ENCODE results near the gene KRT28.
"Not testable (repeated sequence)": the region's sequence is repeated elsewhere in the genome, so short reads cannot be mapped to it uniquely, and the experiment has no call there.

Gene KRT28

DNA sequence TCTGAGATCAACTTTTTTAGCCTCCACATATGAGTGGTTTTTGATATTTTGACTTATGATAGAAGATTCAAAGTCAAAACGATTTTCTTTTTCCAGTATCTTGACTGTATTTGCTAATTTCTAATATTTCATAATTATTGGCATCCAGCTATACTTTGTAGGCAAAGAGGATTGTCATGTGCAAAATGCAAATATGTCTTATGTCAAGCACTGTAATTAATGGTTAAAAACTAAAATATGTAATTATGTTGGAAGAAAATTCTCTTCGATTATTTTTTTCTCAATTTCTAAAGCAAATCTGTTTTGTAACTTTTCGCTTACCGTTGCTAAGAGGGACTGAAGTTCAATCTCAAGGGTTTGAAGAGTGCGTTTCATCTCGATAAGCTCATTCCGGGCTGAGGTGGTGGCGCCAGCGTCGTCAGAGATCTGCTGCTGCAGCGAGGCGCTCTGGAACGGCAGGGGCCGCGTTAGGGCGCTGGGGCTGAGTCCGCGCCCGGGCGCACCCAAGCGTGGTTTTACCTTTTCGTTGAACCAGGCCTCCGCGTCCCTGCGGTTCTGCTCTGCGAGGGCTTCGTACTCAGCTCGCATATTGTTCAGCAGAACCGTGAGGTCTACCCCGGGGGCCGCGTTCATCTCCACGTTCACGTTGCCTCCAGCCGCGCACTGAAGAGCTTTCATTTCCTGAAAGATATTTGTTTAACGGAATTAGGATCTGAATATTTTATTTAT, 20.4 kb downstream of the KRT28 start:
- no peak for DNase-seq (ENCODE audit: low read depth)

GRCh38 chr17:40778461-40778860, 21.3 kb downstream of the KRT28 start:
- DNase-seq (ENCODE audit: low read depth), result no peak

DNA sequence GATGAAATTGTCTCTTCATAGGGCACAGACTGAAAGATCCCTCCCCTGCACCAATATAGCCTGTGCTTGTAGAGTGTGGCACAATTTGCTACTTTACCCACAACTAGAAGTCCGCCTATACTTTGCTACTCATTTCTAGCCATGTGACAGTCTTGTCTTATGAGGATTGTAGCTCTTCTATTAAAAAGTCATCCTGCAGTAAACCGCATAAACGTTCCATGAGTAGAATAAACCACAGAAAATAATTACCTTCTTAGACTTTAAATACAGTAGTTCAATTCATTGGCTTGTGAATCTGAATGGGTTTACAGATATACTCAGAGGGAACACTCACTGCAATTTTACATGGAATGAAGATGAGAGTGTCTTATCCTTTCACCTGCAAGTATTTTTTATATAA, 21.8 kb downstream of the KRT28 start:
- DNase-seq (ENCODE audit: low read depth), result no peak

DNA sequence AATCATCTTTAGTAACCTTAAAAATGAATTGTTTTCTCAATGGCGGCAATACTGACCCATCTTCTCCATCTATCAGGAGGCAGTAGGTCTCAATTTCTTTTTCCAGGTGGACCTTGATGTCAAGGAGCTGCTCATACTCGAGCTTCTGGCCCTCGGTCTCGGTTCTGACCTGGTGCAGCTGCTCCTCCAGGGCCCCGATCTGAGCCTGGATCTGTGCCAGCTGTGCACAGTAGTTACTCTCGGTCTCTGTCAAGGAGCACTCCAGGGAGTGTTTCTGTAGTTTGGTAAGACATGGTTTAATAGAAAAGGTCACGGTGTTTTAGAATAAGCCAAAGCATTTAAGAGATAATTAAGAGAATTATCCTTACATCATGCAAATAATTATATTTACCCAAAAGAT, 22.3 kb downstream of the KRT28 start:
- DNase-seq (ENCODE audit: low read depth), result no peak

DNA sequence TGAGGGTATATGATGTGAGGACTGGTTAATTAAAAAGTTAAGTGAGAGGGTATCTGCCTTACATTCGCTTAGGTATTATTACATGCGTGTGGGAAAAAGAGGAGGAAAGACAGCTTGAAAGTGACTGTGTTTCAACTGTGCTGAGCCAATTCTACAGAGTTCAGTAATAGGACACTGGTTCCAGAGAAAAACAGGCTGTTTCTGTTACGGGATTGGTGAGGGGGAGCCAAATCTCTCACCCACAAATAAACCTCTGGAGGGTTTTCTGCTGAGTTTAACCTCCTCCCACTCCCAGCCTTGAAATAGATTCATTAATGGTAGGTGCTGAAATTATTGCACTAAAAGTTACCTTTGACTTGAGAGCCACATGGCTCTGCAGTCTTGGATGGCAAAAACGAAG, 23.8 kb downstream of the KRT28 start:
- DNase-seq (ENCODE audit: low read depth), result no peak

DNA sequence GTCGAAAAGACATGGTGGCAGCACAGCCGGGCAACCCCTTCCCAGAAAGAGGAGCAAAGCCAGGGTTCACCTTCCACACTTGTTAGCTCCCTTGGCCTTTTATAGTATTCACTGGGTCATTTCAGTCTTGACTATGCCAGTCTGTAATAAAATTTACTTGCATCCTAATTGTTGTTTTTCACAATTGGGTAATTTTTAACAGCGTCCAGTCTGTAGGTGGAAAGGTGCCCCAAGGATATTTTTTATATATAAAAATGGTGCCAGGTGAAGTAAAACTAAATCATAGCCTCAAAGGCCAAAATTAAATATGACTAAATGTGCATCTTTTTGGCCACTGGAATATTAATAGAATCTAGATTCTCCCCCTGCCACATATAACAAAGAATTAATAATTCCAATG, 27.7 kb downstream of the KRT28 start, which contains the start of gene KRT26:
Gene KRT26, minus strand, starts transcription at position 101 of the 400 bp plus-strand sequence. Its CDS starts 88 bp downstream, at position 13.
- no peak for DNase-seq (ENCODE audit: low read depth)

- DNase-seq (ENCODE audit: low read depth), result no peak
These were observed 34.1 kb downstream of the KRT28 start for GRCh38 chr17:40765657-40766056.

- DNase-seq (ENCODE audit: low read depth), result no peak
These were observed 36.0 kb downstream of the KRT28 start for GRCh38 chr17:40763752-40764151.

- DNase-seq (ENCODE audit: low read depth), result no peak
These were observed 39.4 kb downstream of the KRT28 start for GRCh38 chr17:40760105-40761016.

GRCh38 chr17:40755231-40755630, 44.5 kb downstream of the KRT28 start, which contains the start of gene KRT25:
KRT25 (minus strand) TSS chr17:40755331; CDS start chr17:40755271, 60 bp downstream.
- DNase-seq (ENCODE audit: low read depth), result no peak

DNA sequence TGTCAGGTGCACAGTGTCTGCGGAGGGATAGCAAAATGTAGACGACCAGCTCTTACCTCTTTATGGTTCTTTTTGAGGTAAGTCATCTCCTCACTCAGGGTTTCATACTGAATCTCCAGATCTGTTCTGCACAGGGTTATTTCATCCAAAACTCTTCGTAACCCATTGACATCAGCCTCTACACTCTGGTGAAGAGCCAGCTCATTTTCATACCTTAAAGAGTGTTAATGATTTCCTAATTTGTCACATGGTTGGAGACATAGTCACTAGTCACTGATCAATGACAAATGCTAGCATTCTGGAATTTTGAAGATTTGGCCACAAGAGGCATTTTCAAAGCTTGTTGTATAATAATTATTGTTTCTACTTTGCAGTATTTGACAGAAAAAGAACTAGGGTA, 46.0 kb downstream of the KRT28 start:
- DNase-seq (ENCODE audit: low read depth), result no peak

- DNase-seq (ENCODE audit: low read depth), result no peak
These were observed 48.7 kb downstream of the KRT28 start for GRCh38 chr17:40751065-40751464.

DNA sequence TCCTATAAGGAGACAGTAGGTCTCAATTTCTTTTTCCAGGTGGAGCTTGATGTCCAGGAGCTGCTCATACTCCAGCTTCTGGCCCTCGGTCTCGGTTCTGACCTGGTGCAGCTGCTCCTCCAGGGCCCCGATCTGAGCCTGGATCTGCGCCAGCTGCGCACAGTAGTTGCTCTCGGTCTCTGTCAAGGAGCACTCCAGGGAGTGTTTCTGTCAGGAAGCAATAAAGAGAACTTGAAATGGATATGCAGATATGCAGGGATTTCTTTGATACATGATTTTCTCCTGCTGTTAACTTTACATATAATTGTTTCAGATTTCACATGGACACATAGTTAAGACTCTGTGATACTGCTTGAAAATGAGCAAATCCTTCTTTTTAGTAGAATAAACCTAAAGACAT, 49.4 kb downstream of the KRT28 start:
- no peak for DNase-seq (ENCODE audit: low read depth)

GRCh38 chr17:40748666-40749065, 51.1 kb downstream of the KRT28 start:
- not testable (repeated sequence) for DNase-seq (ENCODE audit: low read depth)

All from T-helper 22 cell (primary cell).